ENCODE data around the gene KAT2A.
A peak's percentile ranks its signal among the peaks of the same experiment; 100 is the strongest.

- TF ChIP-seq POLR2A (IDR thresholded peaks at IDR 0.05) (no peak), CTCF (IDR thresholded peaks at IDR 0.05) (peak; percentile 74 to 85 (median 82))
Observed at GRCh38 chr17:42116705-42117396, 4.3 kb downstream of the KAT2A start.
